Hematopoietic multipotent progenitor cell (in vitro differentiated cells): Measurements from ENCODE around the gene TTC23. TPM values are rescaled to one million over a fixed set of nuclear protein-coding genes. Genes with fewer than 3 reads are reported as not detected.

Experiments used
- DNase-seq, 3 donors: peaks; one replicate each; pipeline ENCODE4 v3.0.0-alpha.2; 2011 to 2015; ENCODE audit warnings: low read depth in 2 of 3, low spot score in 2 of 3
- total RNA-seq: library from RNA; depleted of rRNA; stranded (reverse); fragments of >200 nt; gene quantifications from one replicate; pipeline ENCODE4 v1.2.3, GENCODE V29; 2012

The TTC23 gene
- total RNA-seq, 1 donor, result 4.6 TPM

DNA sequence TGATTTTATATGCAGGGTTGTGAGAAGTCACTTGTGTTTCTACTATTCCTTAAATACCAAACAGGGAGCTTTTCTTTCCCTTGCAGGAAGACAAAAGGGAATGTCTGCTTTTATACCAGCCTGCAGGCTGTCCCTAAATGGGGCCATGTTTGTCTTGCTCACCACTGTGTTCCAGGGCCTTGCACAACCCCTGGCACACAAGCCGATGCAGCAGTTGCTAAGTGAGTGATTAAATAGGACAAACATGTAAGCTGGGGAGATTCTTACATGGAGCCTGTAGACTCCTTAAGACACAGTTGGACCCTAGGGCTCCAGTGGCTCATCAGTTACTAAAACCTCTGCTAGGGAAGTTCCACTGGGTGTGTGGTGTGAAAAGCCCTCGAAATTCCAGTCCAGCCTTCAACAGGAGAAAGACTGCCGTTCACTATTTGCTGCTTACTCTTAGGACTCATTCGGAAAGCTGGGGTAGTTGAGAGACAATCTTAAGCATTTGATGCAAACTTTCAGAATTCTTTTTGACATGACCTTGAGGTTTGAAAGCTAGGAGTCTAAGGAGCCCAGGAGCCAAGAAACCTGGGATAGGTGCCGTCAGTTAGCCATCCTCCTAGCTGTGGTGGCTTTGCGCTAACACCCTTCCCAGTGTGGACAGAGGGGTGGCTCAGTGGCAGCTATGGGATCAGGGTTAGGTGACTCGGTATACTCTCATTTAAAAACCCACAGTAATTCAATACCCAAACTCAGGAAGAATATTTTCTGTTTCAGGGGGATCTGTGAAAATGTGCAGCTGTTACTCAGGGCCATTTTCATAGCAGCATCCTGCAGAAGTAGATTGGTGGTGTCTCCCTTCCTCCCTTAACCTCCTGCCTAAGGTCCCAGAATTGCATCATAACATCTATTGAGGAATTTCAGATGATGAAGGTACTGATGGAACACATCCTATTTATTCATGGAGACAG is 105.4 kb downstream of the TTC23 start:
- no peak for DNase-seq

DNA sequence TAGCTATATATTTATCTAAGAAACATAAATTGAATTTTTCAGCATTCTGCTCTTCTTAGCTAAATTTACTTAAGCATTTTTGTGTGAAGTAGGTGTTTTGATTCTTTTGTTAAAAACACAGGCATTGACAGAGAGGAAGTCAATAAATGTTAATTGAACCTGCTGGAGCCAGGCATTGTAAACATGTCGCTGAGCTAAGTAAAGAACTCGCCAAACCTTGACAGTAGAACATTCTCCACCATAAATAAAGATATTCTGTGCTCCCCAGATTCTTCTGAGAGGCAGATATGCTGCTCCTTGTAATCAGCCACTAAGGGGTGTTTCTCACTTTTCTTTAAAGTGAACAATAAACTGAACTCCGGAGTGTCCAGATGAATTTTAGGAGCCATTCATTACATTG is 106.1 kb downstream of the TTC23 start:
- no peak for DNase-seq

DNA sequence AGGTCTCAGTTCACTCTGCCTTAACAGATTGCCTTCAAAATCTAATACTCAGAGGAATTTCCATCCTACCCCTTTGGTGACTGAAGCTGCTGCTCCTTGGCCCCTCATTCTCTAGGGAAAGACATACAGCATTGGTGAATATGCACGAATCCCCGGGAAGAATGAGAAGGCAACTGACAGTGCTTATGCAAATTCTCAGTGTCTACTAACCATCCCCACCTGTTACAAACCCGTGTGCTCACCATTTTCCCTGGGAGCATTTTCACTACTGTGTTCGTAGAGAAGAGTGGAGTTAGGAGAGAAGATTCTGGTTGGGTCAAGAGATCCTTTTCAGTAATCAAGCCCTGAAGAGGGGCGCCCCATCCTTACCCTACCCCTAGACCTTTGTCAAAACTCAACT is 106.8 kb downstream of the TTC23 start:
- DNase-seq, result no peak

DNA sequence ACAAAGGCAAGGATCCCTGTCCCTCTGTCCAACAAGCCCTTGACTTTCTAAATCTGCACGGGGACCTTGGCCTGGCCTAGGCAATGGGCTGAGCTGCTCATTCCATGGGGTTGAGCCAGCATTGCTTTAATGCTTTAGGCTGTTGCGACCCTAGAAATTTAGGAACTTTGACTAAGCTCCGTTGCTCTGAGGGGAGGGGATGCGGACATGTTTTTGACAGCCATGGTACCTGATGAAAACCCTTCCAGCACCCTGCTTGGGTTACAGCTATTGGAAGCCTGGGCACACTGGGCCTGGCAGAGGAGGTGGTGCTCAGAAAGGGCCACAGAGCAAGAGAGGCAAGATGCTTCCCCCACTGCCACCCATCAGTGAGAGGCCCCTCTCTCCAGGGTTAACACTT is 107.4 kb downstream of the TTC23 start:
- DNase-seq, result no peak

GRCh38 chr15:99140590-99140989 is 108.8 kb downstream of the TTC23 start:
- no peak for DNase-seq

DNA sequence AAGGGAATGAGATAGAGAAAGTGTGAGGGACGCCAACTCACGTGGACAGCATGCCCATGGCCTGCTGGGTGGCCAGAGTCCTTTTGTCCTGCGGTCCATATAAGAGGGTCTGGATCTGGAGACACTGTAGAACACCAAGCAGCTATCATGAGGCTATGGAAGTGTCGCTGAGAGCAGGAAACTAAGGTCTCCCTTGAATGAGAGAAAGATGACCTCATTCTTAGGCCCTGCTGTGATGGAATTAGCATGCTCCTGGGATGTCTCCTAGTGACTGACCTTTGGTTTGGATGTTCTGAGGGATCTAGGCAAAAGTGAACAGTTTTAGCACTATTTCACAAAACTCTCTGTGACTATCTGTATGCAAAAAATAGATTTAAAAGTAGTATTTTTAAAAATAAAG is 110.1 kb downstream of the TTC23 start:
- DNase-seq, result no peak

- DNase-seq, result no peak
Measured at GRCh38 chr15:99138491-99138982, 110.8 kb downstream of the TTC23 start.

GRCh38 chr15:99137877-99138276 is 111.5 kb downstream of the TTC23 start:
- no peak for DNase-seq

DNA sequence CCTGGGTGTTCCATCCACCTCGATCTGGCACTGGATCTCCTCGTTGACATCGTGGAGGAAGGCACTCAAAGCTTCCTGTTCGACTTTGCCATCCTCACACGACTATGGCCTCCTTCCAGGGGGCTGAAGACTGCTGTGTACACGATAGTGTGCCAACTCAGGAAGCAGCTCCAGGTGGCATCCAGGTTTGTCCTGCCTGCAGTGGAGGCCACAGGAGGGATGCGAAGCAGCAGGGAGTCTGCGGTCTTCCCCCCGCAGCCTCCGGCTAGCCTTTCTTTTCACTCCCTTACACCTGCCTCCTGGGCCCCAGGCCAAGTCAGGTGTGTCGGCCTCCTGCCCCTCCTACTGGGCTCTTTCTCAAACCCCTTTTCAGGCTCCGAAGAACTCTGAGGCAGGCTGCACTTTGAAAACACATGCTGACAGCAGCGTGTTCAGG is 112.3 kb downstream of the TTC23 start:
- no peak for DNase-seq

DNA sequence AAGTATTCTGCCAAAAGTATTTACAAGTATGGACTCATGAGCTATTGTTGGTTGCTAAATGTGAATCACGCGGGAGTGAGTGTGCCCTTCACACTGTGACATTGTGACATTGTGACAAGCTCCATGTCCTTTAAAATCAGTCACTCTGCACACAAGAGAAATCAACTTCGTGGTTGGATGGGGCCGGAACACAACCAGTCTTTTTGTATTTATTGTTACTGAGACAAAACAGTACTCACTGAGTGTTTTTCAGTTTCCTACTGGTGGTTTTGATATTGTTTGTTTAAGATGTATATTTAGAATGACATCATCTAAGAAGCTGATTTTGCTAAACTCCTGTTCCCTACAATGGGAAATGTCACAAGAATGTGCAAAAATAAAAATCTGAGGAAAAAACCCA is 114.2 kb downstream of the TTC23 start:
- DNase-seq, result no peak

- DNase-seq, result no peak
Measured at GRCh38 chr15:99134317-99134821, 115.0 kb downstream of the TTC23 start.

GRCh38 chr15:99132634-99133287 is 116.6 kb downstream of the TTC23 start:
- DNase-seq, result no peak

DNA sequence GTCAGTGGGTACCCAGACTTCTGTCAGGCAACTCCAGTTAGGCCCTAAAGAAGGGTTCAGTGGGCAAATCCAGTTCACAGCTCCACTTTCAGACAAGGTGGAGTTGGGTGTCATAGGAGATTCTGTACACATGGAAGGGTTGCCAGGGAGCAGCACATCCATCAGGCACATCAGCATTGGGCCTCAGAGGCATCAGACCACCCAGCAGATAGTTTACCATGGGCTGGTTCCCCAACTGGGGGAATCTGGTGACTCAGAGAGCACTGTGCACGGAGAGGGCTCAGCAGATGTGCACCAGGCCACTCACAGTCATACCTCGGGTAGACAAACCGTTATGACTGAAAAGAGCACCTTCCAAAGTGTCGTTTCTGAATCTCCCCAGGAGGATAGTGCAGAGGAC is 117.3 kb downstream of the TTC23 start:
- DNase-seq, result no peak

DNA sequence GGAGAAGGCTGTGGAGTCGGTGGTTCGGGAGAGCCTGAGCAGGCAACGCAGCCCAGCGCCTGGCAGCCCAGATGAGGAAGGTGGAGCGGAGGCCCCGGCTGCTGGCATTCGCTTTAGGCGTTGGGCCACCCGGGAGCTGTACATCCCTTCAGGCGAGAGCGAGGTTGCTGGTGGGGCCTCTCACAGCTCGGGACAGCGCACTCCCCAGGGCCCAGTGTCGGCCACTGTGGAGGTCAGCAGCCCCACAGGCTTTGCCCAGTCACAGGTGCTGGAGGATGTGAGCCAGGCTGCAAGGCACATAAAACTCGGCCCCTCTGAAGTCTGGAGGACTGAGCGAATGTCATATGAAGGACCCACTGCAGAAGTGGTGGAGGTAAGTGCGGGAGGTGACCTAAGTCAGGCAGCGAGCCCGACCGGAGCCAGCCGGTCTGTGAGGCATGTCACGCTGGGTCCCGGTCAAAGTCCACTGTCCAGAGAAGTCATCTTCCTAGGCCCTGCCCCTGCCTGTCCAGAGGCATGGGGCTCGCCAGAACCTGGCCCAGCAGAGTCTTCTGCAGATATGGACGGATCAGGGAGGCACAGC is 117.8 kb downstream of the TTC23 start:
- no peak for DNase-seq

- DNase-seq, result no peak
Measured at GRCh38 chr15:99130765-99131440, 118.5 kb downstream of the TTC23 start.

- DNase-seq, result no peak
Measured at GRCh38 chr15:99130314-99130713, 119.1 kb downstream of the TTC23 start.

DNA sequence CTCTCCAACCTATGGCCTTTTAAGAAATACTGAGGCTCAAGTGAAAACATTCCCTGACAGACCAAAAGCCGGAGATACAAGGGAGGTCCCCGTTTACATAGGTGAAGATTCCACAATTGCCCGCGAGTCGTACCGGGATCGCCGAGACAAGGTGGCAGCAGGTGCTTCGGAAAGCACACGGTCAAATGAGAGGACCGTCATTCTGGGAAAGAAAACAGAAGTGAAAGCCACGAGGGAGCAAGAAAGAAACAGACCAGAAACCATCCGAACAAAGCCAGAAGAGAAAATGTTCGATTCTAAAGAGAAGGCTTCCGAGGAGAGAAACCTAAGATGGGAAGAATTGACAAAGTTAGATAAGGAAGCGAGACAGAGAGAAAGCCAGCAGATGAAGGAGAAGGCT is 119.7 kb downstream of the TTC23 start:
- no peak for DNase-seq

DNA sequence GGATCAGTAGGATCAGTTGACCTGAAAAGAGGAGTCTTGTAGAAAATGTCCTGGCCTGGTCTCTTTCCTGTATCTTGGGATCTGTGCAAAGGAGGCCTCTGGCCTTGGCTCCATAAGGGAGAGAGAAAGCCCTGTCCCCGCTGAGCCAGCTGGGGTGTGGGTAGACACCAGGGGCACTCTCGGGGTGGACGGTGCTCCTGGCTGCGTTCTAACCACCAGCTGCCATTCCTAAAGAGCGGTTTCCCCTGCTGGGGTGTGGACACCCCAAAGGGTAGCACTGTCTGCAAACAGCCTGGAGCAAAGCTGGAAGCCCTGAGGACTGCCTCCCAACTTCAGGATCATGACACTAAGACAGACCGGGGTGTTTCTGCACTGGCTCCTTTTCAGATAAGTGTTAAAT is 121.0 kb downstream of the TTC23 start:
- no peak for DNase-seq

DNA sequence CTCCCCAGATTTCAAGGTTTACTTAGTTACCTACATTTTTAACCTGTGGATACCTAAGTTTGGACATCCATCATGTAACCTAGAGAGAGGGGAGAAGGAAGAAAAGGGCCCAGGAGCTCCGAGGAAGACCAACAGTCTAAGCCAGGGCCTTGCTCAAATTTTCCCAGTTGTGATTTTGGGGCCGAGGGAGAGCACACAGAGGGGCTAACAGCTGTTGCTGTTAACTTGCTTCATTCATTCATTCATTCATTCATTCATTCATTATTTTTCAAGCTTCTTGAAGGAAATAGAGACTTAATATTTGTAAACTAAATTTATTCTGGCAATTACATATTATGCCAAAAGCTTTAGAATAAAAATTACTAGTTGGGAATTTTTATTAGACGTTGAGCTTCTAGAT is 121.6 kb downstream of the TTC23 start:
- no peak for DNase-seq

- no peak for DNase-seq
Measured at GRCh38 chr15:99126930-99127329, 122.5 kb downstream of the TTC23 start.

DNA sequence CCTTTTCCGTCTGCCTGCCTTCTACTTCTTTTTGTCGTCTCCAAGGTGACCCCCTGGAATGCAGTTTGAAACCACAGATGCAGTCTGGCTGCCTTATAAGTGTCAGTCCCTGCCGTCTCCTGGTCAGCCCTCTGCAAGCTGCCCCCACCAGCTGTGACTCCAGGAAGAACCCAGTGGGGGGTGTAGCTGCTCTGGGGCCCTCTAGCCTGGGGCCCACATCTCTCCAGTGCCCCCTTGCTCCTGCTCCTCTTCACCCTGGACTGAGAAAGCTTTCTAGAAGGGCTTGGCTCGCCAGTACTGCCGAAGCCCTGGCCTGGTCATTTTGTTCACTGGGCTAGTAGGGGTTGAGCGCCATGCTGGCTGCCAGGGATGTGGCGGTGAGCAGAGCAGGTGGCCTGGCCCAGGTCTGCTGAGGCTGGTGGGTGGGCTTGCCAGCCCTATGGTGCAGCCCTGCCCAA is 123.2 kb downstream of the TTC23 start:
- no peak for DNase-seq
